LNCaP clone FGC (cell line): ENCODE results near the gene EDIL3.

Source experiments
- DNase-seq: peaks from one replicate; pipeline ENCODE4 v3.0.0-alpha.2; 2011; ENCODE audit warnings: low read depth
- H3K4me3 ChIP-seq: 2 replicates; pipeline ENCODE4 v1.5.1; 2011; ENCODE audit warnings: mild to moderate bottlenecking, low read depth, low read length, control low read depth
- TF ChIP-seq, protein P1 (sequence below): IDR thresholded peaks from 2 replicates; pipeline ENCODE4 v1.5.1; 2012; ENCODE audit warnings: mild to moderate bottlenecking; ENCODE audit not compliant: control insufficient read depth, insufficient read depth; ENCODE audit errors: extremely low read depth

EDIL3 gene

DNA sequence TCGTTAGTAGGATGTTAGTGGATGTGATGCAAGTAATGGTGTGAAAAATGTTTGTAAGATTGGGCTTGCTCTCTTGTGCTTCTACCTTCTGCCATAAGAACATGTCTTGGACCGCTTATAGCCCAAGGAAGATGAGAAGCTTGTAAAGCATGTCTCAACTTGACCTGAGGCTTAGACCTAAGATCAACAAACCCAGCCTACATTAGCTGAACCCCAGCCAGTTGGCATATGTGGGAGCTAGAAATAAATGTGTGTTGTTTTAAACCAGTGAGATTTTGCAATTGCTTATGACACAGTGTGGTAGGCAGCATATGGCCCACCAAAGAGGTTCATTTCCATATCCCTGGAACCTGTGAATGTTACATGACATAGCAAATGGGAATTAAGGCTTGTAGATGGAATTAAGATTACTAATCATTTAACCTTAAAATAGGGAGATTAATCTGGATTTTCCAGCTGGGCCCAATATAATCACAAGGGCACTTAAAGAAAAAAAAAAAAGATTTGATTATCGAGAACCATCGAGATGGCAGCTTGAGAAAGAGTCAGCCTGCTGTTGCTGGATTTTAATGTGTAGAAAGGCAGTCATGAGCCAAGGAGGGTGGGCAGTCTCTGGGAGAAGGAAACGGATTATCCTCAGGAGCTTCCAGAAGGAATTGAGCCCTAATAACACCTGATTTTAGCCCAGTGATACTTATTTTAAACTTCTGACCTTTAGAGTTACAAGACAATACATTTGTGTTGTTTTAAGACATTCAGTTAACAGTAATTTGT lies 27.3 kb upstream of the EDIL3 start:
- DNase-seq = no peak
- TF ChIP-seq, protein P1, sequence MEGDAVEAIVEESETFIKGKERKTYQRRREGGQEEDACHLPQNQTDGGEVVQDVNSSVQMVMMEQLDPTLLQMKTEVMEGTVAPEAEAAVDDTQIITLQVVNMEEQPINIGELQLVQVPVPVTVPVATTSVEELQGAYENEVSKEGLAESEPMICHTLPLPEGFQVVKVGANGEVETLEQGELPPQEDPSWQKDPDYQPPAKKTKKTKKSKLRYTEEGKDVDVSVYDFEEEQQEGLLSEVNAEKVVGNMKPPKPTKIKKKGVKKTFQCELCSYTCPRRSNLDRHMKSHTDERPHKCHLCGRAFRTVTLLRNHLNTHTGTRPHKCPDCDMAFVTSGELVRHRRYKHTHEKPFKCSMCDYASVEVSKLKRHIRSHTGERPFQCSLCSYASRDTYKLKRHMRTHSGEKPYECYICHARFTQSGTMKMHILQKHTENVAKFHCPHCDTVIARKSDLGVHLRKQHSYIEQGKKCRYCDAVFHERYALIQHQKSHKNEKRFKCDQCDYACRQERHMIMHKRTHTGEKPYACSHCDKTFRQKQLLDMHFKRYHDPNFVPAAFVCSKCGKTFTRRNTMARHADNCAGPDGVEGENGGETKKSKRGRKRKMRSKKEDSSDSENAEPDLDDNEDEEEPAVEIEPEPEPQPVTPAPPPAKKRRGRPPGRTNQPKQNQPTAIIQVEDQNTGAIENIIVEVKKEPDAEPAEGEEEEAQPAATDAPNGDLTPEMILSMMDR = no peak
- H3K4me3 ChIP-seq = no peak overlapping the region

DNA sequence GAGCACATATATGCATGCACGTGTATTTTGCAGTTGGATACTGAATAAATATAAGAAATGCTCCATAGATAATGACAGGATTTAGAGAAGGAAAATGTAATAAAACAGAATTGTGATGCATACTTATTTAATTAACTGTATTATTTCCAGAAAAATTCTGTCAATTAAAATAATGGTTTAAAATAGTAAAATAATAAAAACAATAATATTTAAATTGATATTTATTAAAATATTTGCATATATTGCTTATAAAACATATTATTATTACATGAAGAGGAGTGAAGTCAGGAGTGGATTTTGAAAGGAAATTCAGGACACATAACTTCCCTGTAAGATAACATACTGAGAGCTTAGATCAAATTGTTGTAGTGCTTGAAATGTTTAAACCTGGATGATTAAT lies 21.4 kb upstream of the EDIL3 start:
- no peak overlapping the region for H3K4me3 ChIP-seq
- no peak for DNase-seq
- TF ChIP-seq, protein P1 = no peak

DNA sequence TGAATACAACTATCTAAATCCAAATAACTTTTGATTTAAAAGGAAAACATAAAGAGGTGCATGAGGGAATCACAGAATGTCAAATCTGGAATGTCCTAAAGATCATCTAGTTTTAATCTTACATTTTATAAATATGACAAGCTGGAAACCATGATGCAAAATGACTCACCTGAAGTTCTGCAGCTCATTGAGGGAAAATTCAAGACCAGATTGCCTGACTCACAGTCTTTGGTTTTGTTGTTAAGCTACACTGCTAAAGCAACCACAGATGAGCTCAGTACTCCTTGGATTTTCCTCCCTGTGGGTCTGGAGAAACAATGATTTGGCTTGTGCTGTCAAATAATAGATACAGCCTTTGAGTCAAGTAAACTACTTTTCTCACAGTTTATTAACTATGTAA lies 19.1 kb upstream of the EDIL3 start:
- TF ChIP-seq, protein P1 = no peak
- H3K4me3 ChIP-seq = no peak overlapping the region
- no peak for DNase-seq

DNA sequence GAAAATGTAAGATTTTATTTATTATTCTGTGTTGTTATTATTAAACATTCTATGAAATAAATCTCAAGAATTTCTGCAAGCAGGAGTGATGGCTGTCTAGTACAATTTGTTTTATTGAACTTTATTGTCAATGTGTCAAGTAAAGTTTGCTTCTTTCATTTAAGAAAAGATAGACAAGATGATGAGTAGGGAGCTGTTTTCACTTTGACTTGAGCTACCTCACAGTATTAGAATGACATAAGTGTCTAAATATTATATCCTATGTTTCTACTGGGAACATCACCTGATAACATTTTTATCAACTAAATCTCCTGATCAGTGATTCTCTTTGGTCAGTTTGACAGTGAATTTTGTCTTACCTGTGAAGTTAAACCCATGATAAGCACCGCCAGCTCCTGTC lies 12.7 kb upstream of the EDIL3 start:
- DNase-seq = no peak
- TF ChIP-seq, protein P1 = no peak
- H3K4me3 ChIP-seq = no peak overlapping the region

DNA sequence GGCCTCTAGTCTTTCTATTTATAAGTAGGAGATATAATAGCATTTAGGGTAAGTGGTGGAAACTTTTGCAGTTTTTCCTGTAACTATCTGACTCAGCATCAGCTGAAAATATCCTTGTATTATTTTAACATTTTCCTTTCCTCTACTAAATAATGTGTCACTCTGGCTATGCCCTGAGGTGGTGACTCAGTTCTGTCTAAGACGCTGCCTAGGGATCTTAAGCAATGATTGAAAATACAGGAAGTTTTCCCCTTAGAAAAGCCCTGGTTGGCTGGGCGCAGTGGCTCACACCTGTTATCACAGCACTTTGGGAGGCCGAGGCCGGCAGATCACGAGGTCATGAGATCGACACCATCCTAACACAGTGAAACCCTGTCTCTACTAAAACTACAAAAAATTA lies 9.3 kb upstream of the EDIL3 start:
- TF ChIP-seq, protein P1 = no peak

DNA sequence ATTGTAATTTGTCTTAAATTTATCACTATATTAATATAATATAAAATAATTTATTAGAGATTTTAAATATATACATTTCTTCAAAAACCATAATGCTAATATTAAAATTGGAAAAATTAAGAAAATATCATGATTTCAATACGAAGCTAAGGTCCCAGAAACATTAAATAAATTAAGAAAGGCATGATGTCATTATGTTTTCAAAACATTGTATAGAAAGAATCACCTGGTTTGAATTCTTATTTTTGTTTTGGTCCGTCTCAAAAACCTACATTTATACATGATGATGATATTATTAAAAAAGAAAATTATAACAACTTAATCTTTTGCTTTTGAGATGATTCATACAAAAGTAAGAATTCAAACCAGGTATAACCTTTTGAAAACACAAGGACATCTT lies 8.2 kb upstream of the EDIL3 start:
- TF ChIP-seq, protein P1 = no peak
- DNase-seq = no peak
- H3K4me3 ChIP-seq = no peak overlapping the region

More for the DNA sequence above, 9.3 kb upstream of the EDIL3 start:
- no peak for DNase-seq
- no peak overlapping the region for H3K4me3 ChIP-seq

DNA sequence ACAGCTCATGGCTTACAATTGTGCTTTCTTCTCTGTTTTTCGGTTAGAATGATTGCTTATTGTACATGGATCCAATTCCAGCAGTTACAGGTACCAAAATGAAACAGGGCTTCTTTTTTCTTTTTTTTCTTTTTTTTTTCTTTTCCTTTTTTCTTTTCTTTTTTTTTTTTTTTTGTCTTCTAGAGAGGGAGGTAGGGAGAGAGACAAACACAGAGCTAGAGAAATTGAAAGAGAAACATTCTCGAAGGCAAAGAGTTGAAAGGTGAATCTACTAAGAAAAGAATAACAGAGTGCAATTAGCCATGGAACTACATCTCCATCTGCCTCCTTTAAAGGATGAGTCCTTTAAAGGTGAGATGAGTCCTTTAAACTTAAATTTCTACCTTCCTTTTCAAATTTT lies 1.0 kb upstream of the EDIL3 start:
- H3K4me3 ChIP-seq = no peak overlapping the region
- TF ChIP-seq, protein P1 = no peak
- DNase-seq = no peak
